ENCODE data around the gene KCNV2.

The KCNV2 gene

GRCh38 chr9:2686911-2687310 lies 30.4 kb upstream of the KCNV2 start:
- TF ChIP-seq CTCF (IDR thresholded peaks at IDR 0.05; ENCODE audit: low read depth, low read length) (no peak), EZH2phosphoT487 (IDR thresholded peaks at IDR 0.05; ENCODE audit: low read depth) (no peak)
- H3K4me2 ChIP-seq (ENCODE audit: low read length) = no peak overlapping the region
- H3K9me3 ChIP-seq (ENCODE audit: insufficient read depth, low read length) = no peaks in the 10 kb centered on the region
- H3K36me3 ChIP-seq (replicated peaks; ENCODE audit: low read depth, low read length) = no peaks in the 10 kb centered on the region
- H4K20me1 ChIP-seq (ENCODE audit: insufficient read depth, low read length) = no peaks in the 10 kb centered on the region
- no peak overlapping the region for H2AFZ ChIP-seq (ENCODE audit: low read depth, low read length)
- no peak overlapping the region for H3K9ac ChIP-seq (ENCODE audit: low read length)
- no peaks in the 10 kb centered on the region for H3K27me3 ChIP-seq (ENCODE audit: low read depth, low read length)
- no peaks in the 10 kb centered on the region for H3K4me1 ChIP-seq (ENCODE audit: low read length)
- H3K27ac ChIP-seq (ENCODE audit: low read length) = no peak overlapping the region
- no peaks in the 10 kb centered on the region for H3K79me2 ChIP-seq (ENCODE audit: low read length)
- no peak overlapping the region for H3K4me3 ChIP-seq (ENCODE audit: low read length)

- Histone ChIP-seq H3K4me3 (ENCODE audit: low read length) (no peak overlapping the region), H2AFZ (ENCODE audit: low read depth, low read length) (no peak overlapping the region), H3K9ac (ENCODE audit: low read length) (no peak overlapping the region), H4K20me1 (ENCODE audit: insufficient read depth, low read length) (no peaks in the 10 kb centered on the region), H3K4me2 (ENCODE audit: low read length) (no peak overlapping the region), H3K27me3 (ENCODE audit: low read depth, low read length) (no peaks in the 10 kb centered on the region), H3K27ac (ENCODE audit: low read length) (no peak overlapping the region), H3K79me2 (ENCODE audit: low read length) (no peaks in the 10 kb centered on the region), H3K9me3 (ENCODE audit: insufficient read depth, low read length) (no peaks in the 10 kb centered on the region), H3K4me1 (ENCODE audit: low read length) (no peaks in the 10 kb centered on the region), H3K36me3 (replicated peaks; ENCODE audit: low read depth, low read length) (no peaks in the 10 kb centered on the region)
- TF ChIP-seq EZH2phosphoT487 (IDR thresholded peaks at IDR 0.05; ENCODE audit: low read depth) = no peak
- no peak for TF ChIP-seq CTCF (IDR thresholded peaks at IDR 0.05; ENCODE audit: low read depth, low read length)
Measured at GRCh38 chr9:2688636-2689035, 28.7 kb upstream of the KCNV2 start.

GRCh38 chr9:2691212-2691611 lies 26.1 kb upstream of the KCNV2 start:
- no peak for TF ChIP-seq CTCF (IDR thresholded peaks at IDR 0.05; ENCODE audit: low read depth, low read length)
- no peak for TF ChIP-seq EZH2phosphoT487 (IDR thresholded peaks at IDR 0.05; ENCODE audit: low read depth)
- no peaks in the 10 kb centered on the region for H3K9me3 ChIP-seq (ENCODE audit: insufficient read depth, low read length)
- no peaks in the 10 kb centered on the region for H3K79me2 ChIP-seq (ENCODE audit: low read length)
- H3K4me1 ChIP-seq (ENCODE audit: low read length) = no peaks in the 10 kb centered on the region
- H3K27ac ChIP-seq (ENCODE audit: low read length) = no peak overlapping the region
- H3K9ac ChIP-seq (ENCODE audit: low read length) = no peak overlapping the region
- H3K36me3 ChIP-seq (replicated peaks; ENCODE audit: low read depth, low read length) = no peaks in the 10 kb centered on the region
- no peak overlapping the region for H2AFZ ChIP-seq (ENCODE audit: low read depth, low read length)
- no peak overlapping the region for H3K4me3 ChIP-seq (ENCODE audit: low read length)
- no peaks in the 10 kb centered on the region for H4K20me1 ChIP-seq (ENCODE audit: insufficient read depth, low read length)
- no peaks in the 10 kb centered on the region for H3K27me3 ChIP-seq (ENCODE audit: low read depth, low read length)
- H3K4me2 ChIP-seq (ENCODE audit: low read length) = no peak overlapping the region

GRCh38 chr9:2691626-2692025 lies 25.7 kb upstream of the KCNV2 start:
- Histone ChIP-seq H3K36me3 (replicated peaks; ENCODE audit: low read depth, low read length) (no peaks in the 10 kb centered on the region), H3K4me2 (ENCODE audit: low read length) (no peak overlapping the region), H3K9me3 (ENCODE audit: insufficient read depth, low read length) (no peaks in the 10 kb centered on the region), H3K79me2 (ENCODE audit: low read length) (no peaks in the 10 kb centered on the region), H2AFZ (ENCODE audit: low read depth, low read length) (no peak overlapping the region), H3K4me3 (ENCODE audit: low read length) (no peak overlapping the region), H3K4me1 (ENCODE audit: low read length) (no peaks in the 10 kb centered on the region), H3K27ac (ENCODE audit: low read length) (no peak overlapping the region), H3K9ac (ENCODE audit: low read length) (no peak overlapping the region), H3K27me3 (ENCODE audit: low read depth, low read length) (no peaks in the 10 kb centered on the region), H4K20me1 (ENCODE audit: insufficient read depth, low read length) (no peaks in the 10 kb centered on the region)
- TF ChIP-seq EZH2phosphoT487 (IDR thresholded peaks at IDR 0.05; ENCODE audit: low read depth) (no peak), CTCF (IDR thresholded peaks at IDR 0.05; ENCODE audit: low read depth, low read length) (no peak)
